DMS53 treated with DMSO at 0.1 percent for 48 hours (cell line): Measurements from ENCODE around the gene GNB1.

ENCODE experiments used
- DNase-seq: peaks from one replicate; lab custom pipeline; 2025; ENCODE audit not compliant: unreplicated experiment; lab: John Stamatoyannopoulos, UW

The GNB1 gene

DNA sequence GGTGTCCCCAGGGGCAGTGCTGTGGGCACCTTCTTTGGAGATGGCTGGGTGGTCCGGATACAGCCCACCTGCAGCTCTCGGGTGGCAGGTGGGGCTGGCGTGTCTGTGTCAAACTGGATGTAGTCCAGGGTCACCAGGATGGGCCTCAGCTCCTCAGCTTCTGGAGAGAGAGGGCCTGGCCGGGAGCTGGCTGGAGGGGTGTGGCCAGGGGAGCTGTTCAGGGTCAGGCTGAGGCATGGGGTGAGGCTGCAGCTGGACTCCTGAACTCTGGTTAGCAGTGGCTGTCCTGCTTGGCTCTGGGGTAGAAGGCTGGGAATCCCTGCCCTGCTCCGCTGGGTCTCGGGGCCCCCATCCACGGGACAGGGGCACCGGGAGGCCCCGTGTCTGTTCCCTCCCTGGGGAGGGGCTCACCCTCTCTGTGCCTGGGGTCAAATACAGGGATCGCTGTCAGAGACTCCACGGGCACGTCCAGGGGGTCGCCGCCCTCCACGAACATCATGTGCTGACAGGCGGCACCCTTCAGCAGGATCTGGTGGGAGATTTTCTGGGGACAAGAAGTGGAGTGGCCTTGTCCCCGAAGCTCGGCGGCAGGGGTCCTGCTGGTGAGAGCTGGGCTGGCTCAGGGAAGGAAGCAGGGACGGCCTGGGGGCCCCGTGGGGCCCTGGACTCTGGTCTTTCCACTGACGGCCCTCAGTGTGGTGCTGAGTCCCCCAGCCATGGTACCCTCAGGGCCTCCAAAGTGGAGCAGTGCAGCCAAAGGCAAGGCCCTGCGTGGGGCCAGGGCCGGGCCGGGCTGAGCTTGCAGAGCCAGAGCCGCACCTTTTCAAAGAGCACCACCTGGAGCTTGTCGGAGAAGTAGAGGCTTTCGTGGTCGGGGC, 32.3 kb upstream of the GNB1 start:
- DNase-seq, result no peak

DNA sequence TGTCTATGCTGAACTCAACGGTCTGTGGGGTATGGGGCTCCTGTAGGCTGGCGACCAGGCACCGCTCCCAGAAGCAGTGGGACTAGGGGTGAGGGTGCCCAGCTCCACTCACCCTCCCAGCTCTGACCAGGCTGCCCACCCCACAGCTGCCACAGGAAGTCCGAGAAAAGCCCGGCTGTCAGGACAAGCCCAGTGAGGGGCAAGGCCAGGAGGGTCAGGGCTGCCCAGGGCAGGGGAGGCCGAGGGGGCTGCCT, 31.7 kb upstream of the GNB1 start:
- DNase-seq, result no peak

DNA sequence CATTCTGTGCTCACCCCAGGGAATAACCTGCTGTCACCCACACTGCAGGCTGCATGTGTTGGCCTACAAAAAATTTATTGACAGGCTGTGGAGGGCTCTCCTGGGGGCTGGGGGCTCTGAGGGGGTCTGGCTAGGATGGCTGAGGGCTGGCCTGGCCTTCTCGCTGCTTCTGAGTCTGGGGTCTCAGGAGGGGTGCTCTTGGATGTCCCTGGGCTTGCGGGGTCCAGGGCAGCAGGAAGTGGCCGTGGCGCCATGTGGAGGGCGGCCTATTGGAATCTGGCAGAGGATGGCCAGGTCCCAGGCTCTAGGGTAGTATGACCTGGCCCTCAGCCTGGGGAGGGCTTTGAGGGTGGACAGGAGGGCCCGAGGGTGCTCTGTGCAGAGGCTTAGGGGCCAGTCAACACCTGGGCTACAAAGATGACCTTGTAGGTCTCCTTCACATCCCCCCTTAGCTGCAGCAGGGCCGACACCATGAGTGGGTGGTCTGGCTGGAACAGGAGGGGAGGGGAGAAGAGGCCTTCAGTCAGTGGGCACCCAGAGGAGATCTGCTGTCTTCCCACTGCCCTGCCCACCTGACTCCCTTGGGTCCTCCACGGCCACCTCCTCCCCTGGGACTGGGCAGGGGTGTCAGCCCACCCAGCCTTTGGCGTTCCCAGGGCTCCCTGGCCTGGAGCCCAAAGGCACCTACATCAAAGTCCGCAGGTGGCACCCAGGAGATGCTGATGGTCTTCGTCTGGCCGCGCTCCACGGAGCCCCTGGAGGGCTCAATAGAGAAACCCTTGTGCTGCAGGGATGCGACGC, 31.2 kb upstream of the GNB1 start:
- DNase-seq, result no peak

DNA sequence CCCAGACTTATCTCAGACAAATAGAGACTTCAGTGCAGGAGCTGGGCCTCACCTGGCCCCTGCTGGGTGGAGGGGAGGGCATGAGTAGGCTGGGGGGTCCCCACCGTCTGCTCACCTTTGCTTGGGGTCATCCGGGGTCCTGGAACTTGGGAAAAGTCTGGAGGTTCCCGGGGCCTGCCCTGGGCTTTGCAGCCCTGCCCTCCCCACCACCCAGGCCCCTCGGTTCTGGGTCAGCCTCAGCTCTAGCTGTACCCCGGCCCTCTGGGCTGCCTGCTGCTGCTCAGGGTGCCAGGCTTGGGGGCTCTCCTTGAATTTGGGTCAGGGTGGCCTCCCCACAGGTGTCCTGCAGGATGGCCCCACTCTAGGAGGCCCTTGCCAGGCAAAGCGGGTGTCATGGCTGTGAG, 30.6 kb upstream of the GNB1 start:
- no peak for DNase-seq

DNA sequence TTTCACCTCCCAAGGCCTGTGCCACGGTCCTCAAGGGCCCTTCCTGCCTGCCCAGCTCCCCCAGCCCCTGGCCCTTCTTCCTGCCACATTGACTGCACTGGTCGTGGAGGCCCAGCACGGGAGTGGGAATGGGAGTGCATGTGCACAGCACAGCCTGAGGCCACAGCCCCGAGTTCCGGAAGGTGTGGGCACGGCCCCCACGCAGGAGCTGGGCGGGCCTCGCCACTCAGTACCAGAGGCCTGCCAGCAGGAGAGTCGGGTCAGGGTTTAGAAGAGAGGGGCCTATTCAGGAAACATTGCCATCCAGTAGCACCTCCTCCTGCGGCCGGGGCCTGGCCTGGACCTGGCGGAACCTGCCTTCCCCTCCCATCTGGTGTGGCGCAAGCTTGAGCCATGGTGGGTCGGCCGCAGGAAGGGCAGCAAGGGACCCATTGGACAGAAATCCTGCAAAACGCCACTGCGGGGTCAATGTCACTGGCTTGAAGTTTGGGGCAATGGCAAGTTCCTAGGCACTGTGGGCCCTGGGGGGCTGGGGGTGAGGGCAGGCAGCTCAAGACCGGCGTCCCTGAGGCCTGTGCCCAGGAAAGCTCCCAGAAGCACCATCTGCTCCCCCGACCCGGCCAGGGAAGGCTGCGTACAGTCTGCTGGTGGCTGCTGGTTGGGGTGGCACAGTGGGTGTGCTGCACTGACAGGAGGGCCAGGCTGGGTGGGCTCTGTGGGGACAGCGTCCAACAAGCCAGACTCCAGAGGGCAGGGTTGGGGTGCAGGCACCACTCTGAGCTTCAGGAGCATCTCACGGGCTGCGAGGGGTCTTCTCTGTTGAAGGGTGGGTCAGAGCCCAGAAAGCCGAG, 29.9 kb upstream of the GNB1 start:
- DNase-seq, result no peak

DNA sequence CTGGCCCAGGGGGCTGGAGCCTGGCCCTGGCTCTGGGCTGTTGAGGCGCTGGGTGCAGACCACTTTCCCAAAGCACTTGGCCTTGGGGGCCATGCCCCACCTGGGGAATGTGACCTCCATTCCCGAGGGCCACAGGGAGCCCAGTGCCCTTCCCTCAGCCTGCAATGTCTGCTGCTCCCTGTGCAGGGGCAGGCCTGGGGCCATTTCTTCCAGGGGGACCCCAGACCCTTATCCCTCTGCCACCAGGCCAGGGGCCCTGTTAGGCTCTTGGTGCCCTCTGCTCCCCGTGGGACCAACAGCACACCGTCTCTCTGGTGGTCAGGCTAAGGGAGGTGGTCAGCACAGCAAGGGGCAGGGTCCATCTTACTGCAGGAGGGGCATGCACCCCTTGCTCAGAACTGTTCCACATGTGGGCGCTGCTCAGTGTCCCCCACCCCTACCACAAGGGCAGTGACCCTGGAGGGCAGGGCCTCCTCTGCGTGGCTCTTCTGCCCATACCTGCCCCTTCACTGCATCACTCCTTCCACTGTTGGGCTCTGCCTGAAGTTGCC, 29.2 kb upstream of the GNB1 start:
- no peak for DNase-seq

DNA sequence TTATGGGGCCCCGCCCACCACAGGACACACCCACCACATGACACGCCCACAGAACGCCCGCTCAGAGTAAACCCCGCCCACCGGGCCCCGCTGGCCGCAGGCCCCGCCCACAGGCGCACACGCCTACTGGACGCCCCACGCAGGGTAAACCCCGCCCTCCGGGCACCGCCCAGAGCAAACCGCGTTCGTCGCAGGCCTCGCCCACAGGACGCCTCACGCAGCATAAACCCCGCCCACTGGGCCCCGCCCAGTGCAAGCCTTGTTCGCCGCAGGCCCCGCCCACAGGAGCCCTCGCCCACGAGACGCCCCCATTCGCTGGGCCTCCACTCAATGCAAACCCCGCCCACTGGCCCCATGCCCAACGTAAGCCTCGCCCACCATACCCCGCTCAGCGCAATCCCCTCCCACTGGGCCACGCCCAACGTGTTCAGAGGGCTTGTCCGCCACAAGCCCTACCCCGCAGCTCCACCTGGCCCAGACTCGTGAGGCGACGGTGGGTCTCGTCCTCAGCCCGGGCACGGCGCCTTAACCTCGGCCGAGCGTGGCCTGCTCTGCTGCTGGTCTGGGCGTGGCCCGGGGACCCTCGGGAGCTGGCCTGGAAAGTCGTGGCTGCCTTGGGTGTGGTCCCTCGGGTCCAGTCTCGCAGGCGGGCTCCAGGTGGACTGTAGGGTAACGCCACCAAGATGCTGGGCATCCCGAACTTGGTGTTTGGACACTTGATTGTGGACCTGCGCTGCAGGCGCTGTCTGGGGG, 28.6 kb upstream of the GNB1 start:
- DNase-seq, result peak; percentile 75

DNA sequence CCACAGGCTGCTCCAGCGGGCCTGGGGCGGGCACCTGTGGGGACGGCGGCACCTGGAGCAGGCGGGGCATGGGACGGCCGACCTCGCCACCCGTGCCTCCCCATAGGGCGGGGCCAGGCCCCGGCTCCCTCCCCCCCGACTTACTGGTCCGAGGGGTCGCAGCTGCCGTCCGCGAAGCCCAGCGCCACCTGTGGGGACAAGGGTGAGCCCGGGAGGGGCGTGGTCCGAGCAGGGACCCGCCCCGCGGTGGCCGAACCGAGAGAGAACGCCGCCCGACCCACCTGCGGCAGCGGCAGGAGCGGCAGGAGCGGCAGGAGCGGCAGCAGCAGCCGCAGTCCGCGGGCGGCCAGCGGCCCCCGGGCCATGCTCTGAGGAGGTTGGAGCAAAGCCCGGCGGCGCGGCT, 28.0 kb upstream of the GNB1 start, which contains the start of gene TMEM52:
Gene TMEM52, minus strand, starts transcription at position 379 of the 403 bp plus-strand sequence. Its CDS starts 14 bp downstream, at position 365.
- DNase-seq, result no peak

DNA sequence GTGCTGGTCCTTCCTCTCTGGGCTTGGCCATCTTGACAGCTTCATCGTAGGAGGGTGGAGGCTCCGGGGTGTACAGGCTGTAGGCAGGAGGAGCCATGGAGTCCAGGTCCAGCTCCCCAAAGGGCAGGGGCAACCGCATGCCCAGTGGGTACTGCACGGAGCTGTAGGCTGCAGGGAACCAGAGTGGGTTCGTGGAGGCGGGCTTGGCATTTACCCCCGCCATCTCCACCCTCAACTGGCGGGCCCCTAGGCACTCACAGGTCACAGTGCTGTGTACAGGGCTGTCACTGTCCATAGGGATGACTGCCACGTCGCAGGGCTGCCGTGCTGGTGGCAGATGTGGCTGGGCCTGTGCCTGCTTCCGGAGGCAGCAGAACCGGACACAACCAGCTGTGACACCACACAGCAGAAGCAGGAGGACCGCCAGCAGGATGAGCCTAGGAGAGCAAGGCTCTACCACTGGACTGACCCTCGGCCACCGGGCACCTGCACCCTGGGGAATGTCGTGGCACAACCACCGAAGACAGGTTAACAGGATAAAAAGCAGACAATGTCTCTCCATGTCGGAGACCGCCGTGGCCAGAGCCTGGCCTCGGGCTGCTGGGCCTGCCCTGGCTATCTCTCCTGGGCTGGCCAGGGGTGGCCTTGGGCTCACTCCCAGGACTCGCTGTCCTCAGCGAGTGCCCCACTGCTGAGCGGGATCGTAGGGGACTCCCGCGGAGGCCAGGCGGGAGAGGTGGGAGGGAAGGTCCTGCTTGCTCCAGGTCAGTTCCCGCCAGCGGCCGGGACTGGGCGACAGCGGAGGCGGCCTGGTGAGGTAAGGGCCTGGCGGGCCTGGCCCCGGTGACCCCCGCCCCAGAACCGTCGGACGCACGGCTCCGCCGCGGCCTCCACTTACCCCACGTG, 27.4 kb upstream of the GNB1 start:
- DNase-seq, result no peak

DNA sequence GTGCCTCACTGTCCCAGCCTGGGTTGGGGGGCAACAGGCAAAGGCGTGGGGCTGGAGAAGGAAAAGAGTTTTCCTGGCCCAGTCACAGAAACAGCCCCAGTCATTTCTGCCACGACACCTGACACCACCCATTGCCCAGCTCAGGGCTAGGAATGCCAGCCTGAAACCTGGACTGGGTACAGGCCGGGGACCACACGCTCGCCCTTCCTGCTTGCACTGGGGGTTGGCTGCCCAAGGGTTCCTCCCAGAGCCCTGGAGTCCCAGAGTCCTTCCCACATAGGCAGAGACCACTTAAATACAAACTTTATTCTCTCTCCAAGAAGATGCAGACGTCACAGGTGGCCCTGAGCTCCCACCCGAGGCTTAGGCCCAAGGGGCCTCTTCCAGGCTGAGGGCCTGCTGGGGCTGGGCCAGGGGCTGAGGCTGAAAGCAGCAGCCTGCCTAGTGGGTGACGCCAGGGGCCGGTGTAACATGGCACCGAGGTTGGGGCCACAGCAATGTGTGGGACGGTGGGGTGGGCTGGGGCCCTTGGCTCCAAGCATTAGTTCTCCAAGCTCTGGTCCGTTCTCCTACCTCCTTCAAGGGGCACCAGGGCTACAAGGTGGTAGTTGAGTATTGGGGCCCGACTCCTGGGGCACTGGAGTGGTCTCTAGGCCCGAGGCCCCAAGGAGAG, 26.6 kb upstream of the GNB1 start:
- no peak for DNase-seq

DNA sequence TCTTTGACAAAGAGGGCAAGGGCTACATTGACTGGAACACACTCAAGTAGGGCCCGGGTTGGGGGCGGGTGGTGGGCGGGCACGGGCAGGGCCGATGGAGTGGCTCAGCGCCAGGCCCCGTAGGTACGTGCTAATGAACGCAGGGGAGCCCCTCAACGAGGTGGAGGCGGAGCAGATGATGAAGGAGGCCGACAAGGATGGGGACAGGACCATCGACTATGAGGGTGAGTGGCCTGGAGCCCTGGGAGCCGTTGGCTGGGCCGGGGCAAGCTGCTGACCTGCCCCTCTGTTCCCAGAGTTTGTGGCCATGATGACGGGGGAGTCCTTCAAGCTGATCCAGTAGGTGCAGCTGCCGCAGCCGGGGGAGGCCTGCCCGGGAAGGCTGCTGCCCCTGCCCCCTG, 26.0 kb upstream of the GNB1 start:
- DNase-seq, result no peak

DNA sequence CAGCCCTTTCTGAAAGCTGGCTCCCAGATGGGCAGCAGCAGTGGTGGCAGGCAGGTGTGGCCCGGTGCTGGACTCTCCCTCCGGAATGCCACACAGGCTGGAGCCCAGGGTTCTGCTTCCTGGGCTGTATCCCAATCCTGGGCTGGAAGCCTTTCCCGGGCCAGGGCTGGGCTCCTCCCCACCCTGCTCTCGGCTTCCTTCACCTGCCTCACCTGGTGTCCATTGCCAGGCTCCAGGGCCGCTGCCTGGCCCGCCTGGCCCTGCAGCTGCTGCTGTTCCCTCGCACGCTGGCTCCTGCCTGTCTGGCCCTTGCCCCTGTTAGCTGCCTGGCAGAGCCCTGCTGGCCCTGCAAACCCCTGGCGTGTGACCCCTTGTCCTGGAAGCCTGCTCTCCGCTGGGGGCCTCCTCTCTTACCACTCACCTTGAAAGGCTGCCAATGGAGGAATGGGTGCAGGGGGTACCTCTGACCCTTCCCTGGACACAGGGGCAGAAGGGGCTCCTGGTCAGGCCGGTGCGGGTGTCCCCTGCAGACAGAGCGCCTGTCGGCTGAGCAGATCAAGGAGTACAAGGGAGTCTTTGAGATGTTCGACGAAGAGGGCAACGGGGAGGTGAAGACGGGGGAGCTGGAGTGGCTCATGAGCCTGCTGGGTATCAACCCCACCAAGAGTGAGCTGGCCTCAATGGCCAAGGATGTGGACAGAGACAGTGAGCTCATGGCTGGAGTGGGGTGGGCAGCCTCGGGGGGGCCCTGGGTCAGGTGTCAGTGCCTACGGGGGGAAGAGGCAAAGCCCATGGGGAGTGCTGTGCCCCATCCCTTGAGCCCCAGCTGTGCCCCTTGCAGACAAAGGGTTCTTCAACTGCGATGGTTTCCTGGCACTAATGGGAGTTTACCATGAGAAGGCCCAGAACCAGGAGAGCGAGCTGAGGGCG, 25.3 kb upstream of the GNB1 start:
- DNase-seq, result no peak

DNA sequence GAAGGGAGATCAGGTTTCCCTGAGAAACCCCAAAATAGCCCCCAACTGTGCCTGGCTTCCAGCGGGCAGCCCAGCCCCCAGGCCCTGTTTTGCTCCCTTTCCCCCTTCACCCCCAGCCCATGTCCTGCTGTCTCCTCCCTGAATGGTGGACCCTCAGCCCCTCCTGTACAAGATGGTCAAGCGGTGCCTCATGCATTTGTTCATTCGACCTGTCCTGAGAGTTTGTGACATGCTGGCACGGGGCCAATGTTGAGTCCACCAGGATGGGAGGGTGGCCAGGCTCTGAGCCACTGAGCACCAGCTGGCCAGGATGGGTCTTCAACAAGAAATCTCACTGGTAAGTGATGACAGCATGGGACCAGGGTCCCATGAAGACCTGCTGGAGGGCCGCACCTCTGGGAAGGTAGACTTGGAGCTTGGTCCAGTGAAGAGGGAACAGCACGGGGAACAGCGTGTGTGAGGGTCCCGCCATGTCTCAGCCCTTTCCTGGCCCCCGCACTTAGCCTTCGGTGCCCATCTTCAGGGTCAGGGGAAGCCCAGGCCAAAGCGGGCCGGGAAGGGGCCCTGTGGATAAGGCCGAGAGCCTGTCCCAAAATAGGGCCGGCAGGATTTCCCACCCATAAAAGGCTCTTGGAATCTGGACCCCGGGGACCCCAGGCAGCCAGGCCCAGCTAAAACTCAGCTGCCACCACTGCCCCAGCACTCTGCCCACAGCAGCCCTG, 24.2 kb upstream of the GNB1 start, which contains the start of gene CALML6:
Gene CALML6, plus strand, starts transcription at position 290 of the 722 bp plus-strand sequence. Its CDS starts 21 bp downstream, at position 311.
- no peak for DNase-seq

DNA sequence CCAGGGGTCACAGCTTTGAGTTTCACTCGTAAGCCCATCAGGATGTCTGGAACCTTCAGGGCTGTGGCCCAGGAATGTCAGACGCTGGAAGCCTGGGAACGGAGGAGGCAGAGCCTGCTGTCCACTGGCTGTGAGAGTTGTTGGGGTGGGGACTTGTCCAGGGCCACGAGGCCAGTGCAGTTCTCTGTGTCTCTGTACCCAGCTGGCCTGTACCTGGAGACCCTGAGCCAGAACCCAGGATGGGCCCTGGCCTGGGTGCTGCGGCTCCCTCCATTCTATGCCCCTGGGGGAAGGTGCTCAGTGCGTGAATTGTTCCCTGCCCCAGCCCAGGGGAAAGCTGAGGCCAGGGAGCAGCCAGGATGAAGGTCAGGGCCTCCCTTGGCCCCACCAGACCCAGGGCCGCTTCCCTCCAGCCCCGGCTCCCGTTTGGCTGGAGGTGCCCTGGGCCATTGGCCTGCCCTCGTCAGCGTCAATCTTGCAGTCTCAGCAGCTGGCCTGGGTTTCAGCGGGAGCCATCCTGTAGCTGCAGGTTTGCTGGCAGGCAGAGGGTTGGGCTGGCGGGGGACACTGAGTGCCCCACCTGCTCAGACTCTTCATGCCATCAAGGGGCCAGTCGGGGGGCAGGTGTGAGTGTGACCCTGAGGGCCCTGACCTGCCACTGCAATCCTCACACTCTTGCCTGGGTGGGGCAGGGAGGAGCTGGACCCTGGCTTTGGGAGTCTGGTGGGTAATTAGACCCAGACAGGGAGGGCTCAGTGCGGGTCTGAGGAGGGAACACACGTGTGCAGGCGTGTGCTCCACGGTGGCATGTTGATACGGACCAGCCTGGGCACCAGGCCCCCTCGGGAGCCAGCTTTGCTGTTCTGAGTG, 23.4 kb upstream of the GNB1 start:
- no peak for DNase-seq

DNA sequence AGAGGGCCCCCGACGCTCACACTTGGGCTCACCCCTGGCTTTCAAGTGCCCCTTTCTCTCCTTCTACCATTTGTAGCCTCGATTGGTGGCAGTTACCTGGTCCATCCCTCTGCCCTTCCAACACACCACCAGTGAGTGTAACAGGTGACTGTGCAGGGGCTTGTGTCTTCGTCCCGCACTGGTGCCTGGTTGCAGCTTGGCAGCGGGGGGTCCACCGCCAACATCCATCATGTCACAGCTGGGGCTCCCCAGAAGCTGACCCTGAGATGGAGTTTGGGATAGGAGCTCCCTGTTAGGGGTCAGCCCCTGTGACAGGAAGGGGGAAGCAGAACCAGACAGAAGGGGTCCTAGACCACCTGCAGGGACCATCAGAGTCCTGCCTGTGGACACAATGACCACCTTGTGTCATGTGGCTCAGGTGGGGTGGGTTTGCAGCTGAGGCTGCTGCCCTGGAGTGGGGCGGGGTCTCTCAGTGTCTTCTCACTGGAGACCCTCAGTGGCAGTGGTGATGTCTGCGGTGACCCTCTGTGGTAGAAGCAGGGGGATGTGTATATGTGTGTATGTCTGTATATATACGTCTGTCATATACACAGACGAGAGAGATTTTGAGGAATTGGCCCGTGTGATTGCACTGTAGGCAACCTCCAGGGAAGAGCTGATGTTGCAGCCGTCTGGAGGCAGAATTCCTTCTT, 20.6 kb upstream of the GNB1 start:
- no peak for DNase-seq
